Fibroblast of the aortic adventitia (primary cell): Measurements from ENCODE around the gene FSHB. TPM values are rescaled to one million over a fixed set of nuclear protein-coding genes. Genes with fewer than 3 reads are reported as not detected.

Source experiments
- DNase-seq: peaks from one replicate; pipeline ENCODE4 v3.0.0-alpha.2; 2010; ENCODE audit warnings: low read depth
- H3K4me3 ChIP-seq: 2 replicates; pipeline ENCODE4 v1.5.1; 2011; ENCODE audit warnings: low read depth, mild to moderate bottlenecking, control low read depth, low read length, moderate library complexity
- total RNA-seq: library from RNA; depleted of rRNA; stranded (reverse); fragments of >200 nt; gene quantifications from 2 replicates; pipeline ENCODE4 v1.2.3, GENCODE V29; 2012; ENCODE audit warnings: low replicate concordance
- TF ChIP-seq, protein P1 (sequence below): IDR thresholded peaks from 2 replicates; pipeline ENCODE4 v1.5.1; 2011; ENCODE audit warnings: mild to moderate bottlenecking, low read length, control low read depth, inconsistent platforms; ENCODE audit not compliant: insufficient read depth

FSHB gene
- total RNA-seq, 1 donor: not detected

DNA sequence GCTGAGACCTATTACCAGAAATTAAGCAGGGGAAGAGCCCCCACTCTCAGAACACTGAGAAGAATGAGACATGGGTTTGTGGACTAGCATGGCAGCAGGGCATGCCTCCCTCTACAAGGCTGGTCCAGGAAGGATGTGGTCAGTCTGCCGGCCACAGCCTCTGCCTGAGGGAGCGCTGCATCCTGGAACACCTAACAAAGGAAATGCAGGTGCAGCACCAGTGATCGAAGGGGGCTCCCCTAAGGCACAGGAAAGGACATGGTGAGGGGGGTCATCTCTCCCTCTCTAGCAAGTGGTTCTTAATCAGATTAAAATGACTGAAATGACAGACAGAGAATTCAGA lies 51.4 kb downstream of the FSHB start:
- TF ChIP-seq, protein P1, sequence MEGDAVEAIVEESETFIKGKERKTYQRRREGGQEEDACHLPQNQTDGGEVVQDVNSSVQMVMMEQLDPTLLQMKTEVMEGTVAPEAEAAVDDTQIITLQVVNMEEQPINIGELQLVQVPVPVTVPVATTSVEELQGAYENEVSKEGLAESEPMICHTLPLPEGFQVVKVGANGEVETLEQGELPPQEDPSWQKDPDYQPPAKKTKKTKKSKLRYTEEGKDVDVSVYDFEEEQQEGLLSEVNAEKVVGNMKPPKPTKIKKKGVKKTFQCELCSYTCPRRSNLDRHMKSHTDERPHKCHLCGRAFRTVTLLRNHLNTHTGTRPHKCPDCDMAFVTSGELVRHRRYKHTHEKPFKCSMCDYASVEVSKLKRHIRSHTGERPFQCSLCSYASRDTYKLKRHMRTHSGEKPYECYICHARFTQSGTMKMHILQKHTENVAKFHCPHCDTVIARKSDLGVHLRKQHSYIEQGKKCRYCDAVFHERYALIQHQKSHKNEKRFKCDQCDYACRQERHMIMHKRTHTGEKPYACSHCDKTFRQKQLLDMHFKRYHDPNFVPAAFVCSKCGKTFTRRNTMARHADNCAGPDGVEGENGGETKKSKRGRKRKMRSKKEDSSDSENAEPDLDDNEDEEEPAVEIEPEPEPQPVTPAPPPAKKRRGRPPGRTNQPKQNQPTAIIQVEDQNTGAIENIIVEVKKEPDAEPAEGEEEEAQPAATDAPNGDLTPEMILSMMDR: no peak
- H3K4me3 ChIP-seq: no peak overlapping the region
- DNase-seq: no peak

Other genes starting within 250 kb of the FSHB start
- 0.27 and 1.4 TPM in 2 replicates for gene KCNA4, start 214.0 kb upstream of the FSHB start, total RNA-seq
- gene ARL14EP, start 92.1 kb downstream of the FSHB start, total RNA-seq: 21.6 and 27.4 TPM in 2 replicates